Measurements from ENCODE around the gene SEMA3C. TPM values are rescaled to one million over a fixed set of nuclear protein-coding genes. Genes with fewer than 3 reads are reported as not detected.

Gene SEMA3C
- total and polyA plus RNA-seq, 2 donors (not counting 3 experiments of a cell fraction or from before 2014, with no cell fraction given), result 0.01 to 0.09 TPM

DNA sequence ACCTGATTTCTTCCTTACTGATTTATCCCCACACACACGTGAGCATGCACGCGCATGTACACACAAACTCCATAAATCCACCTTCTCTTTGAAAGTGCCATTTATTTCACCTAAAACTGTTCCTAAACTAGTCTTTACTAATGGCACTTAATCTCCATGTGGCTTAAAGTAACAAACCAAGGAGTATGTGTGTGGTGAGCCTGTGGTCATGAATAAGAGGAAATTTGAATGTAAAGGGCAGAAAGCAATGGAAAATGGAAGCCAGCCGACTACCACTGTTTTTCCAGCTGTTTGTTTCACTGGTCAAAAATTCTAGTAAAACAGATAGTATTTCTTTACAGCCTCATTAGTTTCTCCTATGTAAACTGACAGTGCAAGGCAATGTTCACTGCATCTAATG lies 23.8 kb downstream of the SEMA3C start:
- Histone ChIP-seq H2AFZ (ENCODE audit: low read depth, low read length) (no peak overlapping the region), H3K9ac (replicated peaks; ENCODE audit: extremely low read depth, insufficient read depth, low read length) (no peak overlapping the region), H4K20me1 (replicated peaks; ENCODE audit: control insufficient read depth, extremely low read depth, insufficient read depth, low read length) (no peaks in the 10 kb centered on the region), H3K4me1 (ENCODE audit: control insufficient read depth, extremely low read depth, insufficient read depth, low read length) (no peaks in the 10 kb centered on the region), H3K4me2 (ENCODE audit: insufficient read depth, low read length) (no peak overlapping the region), H3K27ac (ENCODE audit: insufficient read depth, low read depth, low read length) (no peak overlapping the region), H3K4me3 (replicated peaks in 1 of 3; ENCODE audit: insufficient read depth in 1 of 3, low read depth in 1 of 3, low read length in 3 of 3) (no peak overlapping the region), H3K9me3 (replicated peaks; ENCODE audit: control insufficient read depth, insufficient read depth, low read length) (no peaks in the 10 kb centered on the region), H3K36me3 (ENCODE audit: control insufficient read depth in 2 of 2, extremely low read depth in 1 of 2, insufficient read depth in 2 of 2, low read length in 2 of 2) (no peaks in the 10 kb centered on the region), H3K79me2 (ENCODE audit: control insufficient read depth, insufficient read depth, low read length) (no peaks in the 10 kb centered on the region), H3K27me3 (ENCODE audit: control insufficient read depth in 2 of 2, insufficient read depth in 2 of 2, low read length in 2 of 2) (no peaks in the 10 kb centered on the region), H3K9me1 (replicated peaks; ENCODE audit: control insufficient read depth, extremely low read depth, insufficient read depth, low read length) (no peaks in the 10 kb centered on the region)
- dilution Hi-C loops (cut with MboI; ENCODE audit: extremely low pct_ligation_motif_present, low sequenced_read_pairs), result no loop called here
- intact Hi-C loops (cut with micrococcal nuclease), result no loop called here
- CTCF ChIA-PET, result no interaction called here
- no peak for TF ChIP-seq JUN (IDR thresholded peaks at IDR 0.05; ENCODE audit: borderline replicate concordance, insufficient read depth, insufficient read length, low read depth)
- FAIRE-seq (no peak), DNase-seq (ENCODE audit: low read depth, low spot score) (no peak)
- POLR2A ChIA-PET, result no interaction called here
- BruUV-seq (replicated peaks), result no TSS peak

DNA sequence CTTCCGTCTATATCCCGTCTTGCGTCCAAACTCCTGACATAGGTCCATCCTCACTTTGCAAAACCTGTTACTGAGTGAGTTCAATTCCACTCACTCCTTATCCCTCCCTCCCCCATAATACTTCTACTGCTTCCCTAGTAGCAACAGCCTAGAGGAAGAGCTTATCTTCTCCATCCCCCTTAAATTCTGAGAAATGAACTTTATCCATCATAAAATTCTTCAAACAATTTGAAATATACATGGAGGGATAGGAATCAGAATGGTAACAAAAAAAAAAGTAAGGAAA lies 27.6 kb downstream of the SEMA3C start:
- no peak for FAIRE-seq
- Histone ChIP-seq H3K9me3 (replicated peaks; ENCODE audit: control insufficient read depth, insufficient read depth, low read length) (no peaks in the 10 kb centered on the region), H3K4me1 (ENCODE audit: control insufficient read depth, extremely low read depth, insufficient read depth, low read length) (no peaks in the 10 kb centered on the region), H3K9ac (replicated peaks; ENCODE audit: extremely low read depth, insufficient read depth, low read length) (no peak overlapping the region), H3K4me2 (ENCODE audit: insufficient read depth, low read length) (no peak overlapping the region), H4K20me1 (replicated peaks; ENCODE audit: control insufficient read depth, extremely low read depth, insufficient read depth, low read length) (no peaks in the 10 kb centered on the region), H3K9me1 (replicated peaks; ENCODE audit: control insufficient read depth, extremely low read depth, insufficient read depth, low read length) (no peaks in the 10 kb centered on the region), H3K27ac (ENCODE audit: insufficient read depth, low read depth, low read length) (no peak overlapping the region), H3K79me2 (ENCODE audit: control insufficient read depth, insufficient read depth, low read length) (no peaks in the 10 kb centered on the region), H3K27me3 (ENCODE audit: control insufficient read depth in 2 of 2, insufficient read depth in 2 of 2, low read length in 2 of 2) (no peaks in the 10 kb centered on the region), H3K4me3 (replicated peaks in 1 of 3; ENCODE audit: insufficient read depth in 1 of 3, low read depth in 1 of 3, low read length in 3 of 3) (no peak overlapping the region), H2AFZ (ENCODE audit: low read depth, low read length) (no peak overlapping the region), H3K36me3 (ENCODE audit: control insufficient read depth in 2 of 2, extremely low read depth in 1 of 2, insufficient read depth in 2 of 2, low read length in 2 of 2) (no peaks in the 10 kb centered on the region)
- dilution Hi-C loops (cut with MboI; ENCODE audit: extremely low pct_ligation_motif_present, low sequenced_read_pairs), result no loop called here
- CTCF ChIA-PET, result interaction anchor here (1.9 kb wide), 1 partner anchor 9 kb away, joined by 5 read pairs; no protein-coding TSS in a partner anchor
- no peak for DNase-seq (ENCODE audit: low read depth, low spot score)
- BruUV-seq (replicated peaks), result no TSS peak
- POLR2A ChIA-PET, result no interaction called here
- TF ChIP-seq JUN (IDR thresholded peaks at IDR 0.05; ENCODE audit: borderline replicate concordance, insufficient read depth, insufficient read length, low read depth) (no peak), POLR2A (IDR thresholded peaks at IDR 0.05; ENCODE audit: low read depth, low read length) (no peak), MYC (IDR thresholded peaks at IDR 0.05; ENCODE audit: low read depth, low read length) (no peak), GATA2 (IDR thresholded peaks at IDR 0.05; ENCODE audit: insufficient read depth, insufficient read length, low read depth, low read length) (no peak), EZH2 (IDR thresholded peaks at IDR 0.05; ENCODE audit: borderline replicate concordance, low read depth, low read length, severe bottlenecking) (no peak), POLR2AphosphoS5 (IDR thresholded peaks at IDR 0.05; ENCODE audit: insufficient read depth, low read depth, low read length) (no peak)
- TF ChIP-seq, protein P1, sequence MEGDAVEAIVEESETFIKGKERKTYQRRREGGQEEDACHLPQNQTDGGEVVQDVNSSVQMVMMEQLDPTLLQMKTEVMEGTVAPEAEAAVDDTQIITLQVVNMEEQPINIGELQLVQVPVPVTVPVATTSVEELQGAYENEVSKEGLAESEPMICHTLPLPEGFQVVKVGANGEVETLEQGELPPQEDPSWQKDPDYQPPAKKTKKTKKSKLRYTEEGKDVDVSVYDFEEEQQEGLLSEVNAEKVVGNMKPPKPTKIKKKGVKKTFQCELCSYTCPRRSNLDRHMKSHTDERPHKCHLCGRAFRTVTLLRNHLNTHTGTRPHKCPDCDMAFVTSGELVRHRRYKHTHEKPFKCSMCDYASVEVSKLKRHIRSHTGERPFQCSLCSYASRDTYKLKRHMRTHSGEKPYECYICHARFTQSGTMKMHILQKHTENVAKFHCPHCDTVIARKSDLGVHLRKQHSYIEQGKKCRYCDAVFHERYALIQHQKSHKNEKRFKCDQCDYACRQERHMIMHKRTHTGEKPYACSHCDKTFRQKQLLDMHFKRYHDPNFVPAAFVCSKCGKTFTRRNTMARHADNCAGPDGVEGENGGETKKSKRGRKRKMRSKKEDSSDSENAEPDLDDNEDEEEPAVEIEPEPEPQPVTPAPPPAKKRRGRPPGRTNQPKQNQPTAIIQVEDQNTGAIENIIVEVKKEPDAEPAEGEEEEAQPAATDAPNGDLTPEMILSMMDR (IDR thresholded peaks at IDR 0.05; ENCODE audit: extremely low read depth in 1 of 2, insufficient read depth in 1 of 2, low read depth in 1 of 2, low read length in 2 of 2), result no peak
- TF ChIP-seq, protein P2, sequence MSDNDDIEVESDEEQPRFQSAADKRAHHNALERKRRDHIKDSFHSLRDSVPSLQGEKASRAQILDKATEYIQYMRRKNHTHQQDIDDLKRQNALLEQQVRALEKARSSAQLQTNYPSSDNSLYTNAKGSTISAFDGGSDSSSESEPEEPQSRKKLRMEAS (IDR thresholded peaks at IDR 0.05; ENCODE audit: insufficient read depth, insufficient read length), result no peak
- intact Hi-C loops (cut with micrococcal nuclease), result no loop called here
